ENCODE measurements around the gene EGR4. TPM values are rescaled to one million over a fixed set of nuclear protein-coding genes. Genes with fewer than 3 reads are reported as not detected.

The EGR4 gene
- total RNA-seq, 1 donor from 2014 or later, result not detected

GRCh38 chr2:73246850-73247249 is 46.5 kb downstream of the EGR4 start:
- Histone ChIP-seq H3K4me1 (no peaks in the 10 kb centered on the region), H3K27me3 (no peaks in the 10 kb centered on the region), H3K36me3 (peaks cover 94% of the 10 kb centered on the region), H3K27ac (no peak overlapping the region), H3K4me3 (no peak overlapping the region), H3K9me3 (no peaks in the 10 kb centered on the region)
- TF ChIP-seq CTCF (IDR thresholded peaks at IDR 0.05), result no peak
- ATAC-seq, result no peak
- DNase-seq, result no peak
- intact Hi-C loops (cut with DNase I), result no loop called here

- H3K4me3 ChIP-seq, result no peak overlapping the region
- no peak for TF ChIP-seq CTCF (IDR thresholded peaks at IDR 0.05)
- H3K27ac ChIP-seq, result no peak overlapping the region
- intact Hi-C loops (cut with DNase I), result no loop called here
- peaks cover 92% of the 10 kb centered on the region for H3K36me3 ChIP-seq
- H3K9me3 ChIP-seq, result no peaks in the 10 kb centered on the region
- peaks cover 6% of the 10 kb centered on the region for H3K4me1 ChIP-seq
- peak; percentile 3 for DNase-seq
- no peaks in the 10 kb centered on the region for H3K27me3 ChIP-seq
- no peak for ATAC-seq
Observed at GRCh38 chr2:73244580-73244979, 48.8 kb downstream of the EGR4 start.

GRCh38 chr2:73243884-73244570 is 49.3 kb downstream of the EGR4 start:
- Histone ChIP-seq H3K27ac (no peak overlapping the region), H3K9me3 (no peaks in the 10 kb centered on the region), H3K36me3 (peaks cover 89% of the 10 kb centered on the region), H3K4me1 (peaks cover 7% of the 10 kb centered on the region), H3K27me3 (no peaks in the 10 kb centered on the region), H3K4me3 (no peak overlapping the region)
- DNase-seq (peak; percentile 60), ATAC-seq (peak; percentile 81)
- intact Hi-C loops (cut with DNase I), result no loop called here
- TF ChIP-seq CTCF (IDR thresholded peaks at IDR 0.05), result no peak

Other genes starting within 250 kb of the EGR4 start
- gene SFXN5, start 221.8 kb downstream of the EGR4 start, total RNA-seq, result 13.1 TPM
- 28.8 TPM for gene RAB11FIP5, start 180.6 kb downstream of the EGR4 start, total RNA-seq
- gene NOTO, start 91.0 kb downstream of the EGR4 start, total RNA-seq, result not detected
- gene SMYD5, start 79.3 kb downstream of the EGR4 start, total RNA-seq, result 16.8 TPM
- gene PRADC1, start 60.3 kb downstream of the EGR4 start, total RNA-seq, result 15.5 TPM
- 152 TPM for gene CCT7, start 59.2 kb downstream of the EGR4 start, total RNA-seq
- 2.1 TPM for gene FBXO41, start 9.1 kb downstream of the EGR4 start, total RNA-seq
- gene ALMS1, start 92.3 kb upstream of the EGR4 start, total RNA-seq, result 22.1 TPM

All from upper lobe of right lung (tissue), 1 donor.